ENCODE data around the gene SOX15.

Gene SOX15

GRCh38 chr17:7614425-7615264 lies 24.8 kb upstream of the SOX15 start, which contains the start of gene FXR2:
Gene FXR2 (minus strand): TSS chr17:7614897. CDS start chr17:7614532, 365 bp downstream.
- ChIA-PET CTCF (interaction anchor here (0.5 to 5.1 kb wide), 26 partner anchors 8 to 503 kb away, joined by 3 to 30 read pairs (median 5); partner anchors contain the start of genes SAT2, TP53 and WRAP53), POLR2A (interaction anchor here (0.5 to 6.9 kb wide), 25 partner anchors 9 to 455 kb away, joined by 3 to 52 read pairs (median 5); partner anchors contain the start of genes ATP1B2, CNTROB, EFNB3 and GABARAP)
- Histone ChIP-seq H3K4me1 (ENCODE audit: control insufficient read depth, insufficient read depth, low read length) (peaks cover 22% of the 10 kb centered on the region), H3K4me3 (ENCODE audit: low read depth, low read length) (peak within 1 kb of the TSS; percentile 65), H3K9me3 (ENCODE audit: control insufficient read depth, insufficient read depth, low read depth, low read length) (no peaks in the 10 kb centered on the region), H3K27ac (ENCODE audit: extremely low read depth, low read depth, low read length) (peak within 1 kb of the TSS; percentile 97), H3K36me3 (ENCODE audit: control insufficient read depth in 2 of 2, insufficient read depth in 1 of 2, low read length in 2 of 2) (peaks cover 23 to 26% of the 10 kb centered on the region in 2 experiments; a peak in 2 of 3 replicates)
- TF ChIP-seq ZNF26 (tag by site-specific recombination; IDR thresholded peaks at IDR 0.05), result no peak
- peak; percentile 80 for TF ChIP-seq ZIC2 (tag by site-specific recombination; IDR thresholded peaks at IDR 0.05)
- TF ChIP-seq ZBTB7A (tag by site-specific recombination; IDR thresholded peaks at IDR 0.05; ENCODE audit: low read depth), result no peak
- peak; percentile 69; the same call in 1 of the 2 replicates for TF ChIP-seq ZNF398 (tag by site-specific recombination; IDR thresholded peaks at IDR 0.05)
- TF ChIP-seq ZNF596 (tag by site-specific recombination; IDR thresholded peaks at IDR 0.05), result no peak
- peak; percentile 14; the same call in 1 of the 2 replicates for TF ChIP-seq ZNF37A (tag by site-specific recombination; IDR thresholded peaks at IDR 0.05)
- TF ChIP-seq ZNF561 (tag by site-specific recombination; IDR thresholded peaks at IDR 0.05; ENCODE audit: borderline replicate concordance), result peak; percentile 39; the same call in 1 of the 2 replicates
- TF ChIP-seq ZFP41 (tag by site-specific recombination; IDR thresholded peaks at IDR 0.05; ENCODE audit: borderline replicate concordance), result no peak
- no peak for TF ChIP-seq ZNF791 (tag by site-specific recombination; IDR thresholded peaks at IDR 0.05)
- no peak for TF ChIP-seq ZSCAN30 (tag by site-specific recombination; IDR thresholded peaks at IDR 0.05)
- TF ChIP-seq ZNF341 (tag by site-specific recombination; IDR thresholded peaks at IDR 0.05; ENCODE audit: low read depth), result peak; percentile 83
- TF ChIP-seq ZFP69B (tag by site-specific recombination; IDR thresholded peaks at IDR 0.05), result peak; percentile 98
- TF ChIP-seq ZNF518A (tag by site-specific recombination; conservative IDR thresholded peaks at IDR 0.05; ENCODE audit: low read depth), result no peak
- no peak for TF ChIP-seq YY2 (tag by site-specific recombination; IDR thresholded peaks at IDR 0.05)
- no peak for TF ChIP-seq ZNF426 (tag by site-specific recombination; IDR thresholded peaks at IDR 0.05)
- peak; percentile 88 for TF ChIP-seq KLF8 (tag by site-specific recombination; IDR thresholded peaks at IDR 0.05)
- 0 out of 2 replicates have a peak, but pooled peaks have one; percentile 11 for TF ChIP-seq ZBTB11 (tag by site-specific recombination; conservative IDR thresholded peaks at IDR 0.05; ENCODE audit: low read depth)
- no peak for TF ChIP-seq PRDM6 (tag by site-specific recombination; IDR thresholded peaks at IDR 0.05)
- TF ChIP-seq ZNF416 (tag by site-specific recombination; IDR thresholded peaks at IDR 0.05), result no peak
- peak; percentile 85; the same call in 1 of the 2 replicates for TF ChIP-seq HOXC10 (CRISPR knock-in tag; IDR thresholded peaks at IDR 0.05)
- TF ChIP-seq BCL6B (tag by site-specific recombination; IDR thresholded peaks at IDR 0.05), result no peak
